ENCODE measurements around the gene ZMYM3. TPM values are rescaled to one million over a fixed set of nuclear protein-coding genes. Genes with fewer than 3 reads are reported as not detected.

Gene ZMYM3
- total and polyA plus RNA-seq, 9 of the 15 experiments (the other 6 are each of a cell fraction or from before 2014, with no cell fraction given), result 4.3 to 36.3 (median 16.8) TPM

GRCh38 chrX:71199252-71200008, 54.5 kb downstream of the ZMYM3 start:
- Histone ChIP-seq H3K36me3 (ENCODE audit: control insufficient read depth, insufficient read depth, low read length) (no peaks in the 10 kb centered on the region), H3K27ac (ENCODE audit: extremely low read depth, low read depth, low read length) (no peak overlapping the region), H2AFZ (ENCODE audit: low read depth, low read length) (no peak overlapping the region), H3K9ac (ENCODE audit: insufficient read depth in 1 of 2, low read depth in 2 of 2, low read length in 2 of 2) (no peak overlapping the region), H3K9me3 (replicated peaks; ENCODE audit: control insufficient read depth, insufficient read depth, low read depth, low read length) (no peaks in the 10 kb centered on the region), H3K79me2 (ENCODE audit: control insufficient read depth, insufficient read depth, low read length) (no peaks in the 10 kb centered on the region), H4K20me1 (replicated peaks; ENCODE audit: control insufficient read depth, insufficient read depth, low read length) (no peaks in the 10 kb centered on the region), H3K4me3 (no peak overlapping the region), H3K4me2 (ENCODE audit: insufficient read depth, low read length) (no peak overlapping the region), H3K4me1 (replicated peaks in 1 of 2; ENCODE audit: control insufficient read depth in 2 of 2, insufficient read depth in 2 of 2, low read length in 2 of 2) (no peaks in the 10 kb centered on the region; a peak in 1 of 5 replicates), H3K9me1 (ENCODE audit: control insufficient read depth, insufficient read depth, low read length) (no peaks in the 10 kb centered on the region), H3K27me3 (ENCODE audit: control insufficient read depth in 2 of 2, insufficient read depth in 2 of 2, low read length in 2 of 2) (no peaks in the 10 kb centered on the region)
- 43% methylated on average over 6 of the region's 7 CpGs for WGBS (ENCODE audit: insufficient coverage, low coverage, missing lambda C conversion rate)
- BruUV-seq (replicated peaks), result no TSS peak
- DNase-seq (ENCODE audit: extremely low read depth in 1 of 4, low spot score in 3 of 4) (no peak), ATAC-seq (no peak), FAIRE-seq (no peak)
- POLR2A ChIA-PET, result no interaction called here
- CTCF ChIA-PET (ENCODE audit: low intra/inter-chr PET ratio), result no interaction called here
- intact Hi-C loops (cut with micrococcal nuclease), result no loop called here
- in situ Hi-C loops (cut with MboI), result no loop called here
- TF ChIP-seq SMARCC2 (IDR thresholded peaks at IDR 0.05; ENCODE audit: low read depth) (no peak), CBFA2T3 (IDR thresholded peaks at IDR 0.05) (no peak), CBX8 (IDR thresholded peaks at IDR 0.05; ENCODE audit: borderline replicate concordance, extremely low read depth, low read depth, low read length, poor library complexity, severe bottlenecking) (no peak), ZNF384 (IDR thresholded peaks at IDR 0.05; ENCODE audit: low read depth, low read length) (no peak), MEIS2 (IDR thresholded peaks at IDR 0.05; ENCODE audit: partially characterized antibody) (no peak), ZNF561 (CRISPR knock-in tag; conservative IDR thresholded peaks at IDR 0.05) (no peak), ZNF551 (CRISPR knock-in tag; IDR thresholded peaks at IDR 0.05) (no peak), CTBP1 (IDR thresholded peaks at IDR 0.05; ENCODE audit: borderline replicate concordance) (no peak), KDM5B (IDR thresholded peaks at IDR 0.05; ENCODE audit: insufficient replicate concordance, low read depth, low read length) (no peak), NR2C1 (IDR thresholded peaks at IDR 0.05) (no peak), NR2C1 (tag; IDR thresholded peaks at IDR 0.05) (no peak), ZNF146 (CRISPR knock-in tag; IDR thresholded peaks at IDR 0.05; ENCODE audit: unreplicated experiment) (no peak), ARID3A (IDR thresholded peaks at IDR 0.05; ENCODE audit: borderline replicate concordance, low read depth, low read length) (no peak), TRIM28 (IDR thresholded peaks at IDR 0.05) (no peak), ATF1 (CRISPR knock-in tag; IDR thresholded peaks at IDR 0.05) (no peak), ATF1 (tag; IDR thresholded peaks at IDR 0.05) (no peak), CBX3 (IDR thresholded peaks at IDR 0.05; ENCODE audit: borderline replicate concordance in 1 of 2, low read length in 2 of 2) (no peak)

Measured in K562 (cell line).